Activated naive CD4-positive, alpha-beta T cell treated with anti-CD3 and anti-CD28 coated beads, Interleukin-2, amount 50 U/mL, for 72 hours (primary cell): ENCODE measurements around the gene KCNQ4. TPM values are rescaled to one million over a fixed set of nuclear protein-coding genes. Genes with fewer than 3 reads are reported as not detected.

Source experiments
- ATAC-seq, 2 donors: fragments of 150-1000 bp; cut with Tn5 transposase; 2 replicates each; pipeline ENCODE4 v1.10.0; 2021; ENCODE audit warnings: mild to moderate bottlenecking in 2 of 2, moderate library complexity in 2 of 2
- DNase-seq, 2 donors: peaks; one replicate each; pipeline ENCODE4 v3.0.0; 2021 to 2022; ENCODE audit warnings: low spot score in 2 of 2
- H3K27ac Mint-ChIP-seq, 2 donors: one replicate each; pipeline ENCODE4 v1.8.0; 2022; ENCODE audit warnings: mild to moderate bottlenecking in 2 of 2, mixed read lengths in 2 of 2
- H3K36me3 Mint-ChIP-seq, 2 donors: one replicate each; pipeline ENCODE4 v1.8.0; 2022; ENCODE audit warnings: mixed read lengths in 2 of 2
- H3K9me3 Mint-ChIP-seq, 2 donors: one replicate each; pipeline ENCODE4 v1.8.0; 2022; ENCODE audit warnings: mixed read lengths in 2 of 2
- total RNA-seq, 2 donors: library from RNA; stranded (reverse); gene quantifications; one replicate each; pipeline ENCODE4 v1.2.3, GENCODE V29; 2022

KCNQ4 gene
- total RNA-seq, 2 donors from 2014 or later, result 0.73 to 1.5 TPM

DNA sequence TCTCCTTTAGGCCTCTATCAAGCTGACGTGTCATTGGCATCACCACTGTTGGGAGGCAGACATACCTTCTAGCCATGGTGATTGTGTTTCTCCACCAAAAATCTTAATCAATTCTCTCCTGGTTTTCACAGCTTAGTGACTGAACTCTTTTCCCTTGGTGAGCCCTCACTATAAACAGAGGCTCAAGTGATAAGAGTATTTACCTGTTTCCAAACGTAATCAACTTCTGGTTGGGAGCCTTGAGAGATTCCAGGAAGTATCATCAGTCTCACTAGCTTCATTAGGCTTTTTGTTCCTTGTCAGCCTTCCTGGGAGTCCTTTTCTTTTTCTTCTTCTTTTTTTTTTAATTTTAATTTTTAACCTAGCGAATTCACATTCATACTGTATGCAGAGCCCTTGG lies 33.8 kb upstream of the KCNQ4 start:
- ATAC-seq (no peak), DNase-seq (no peak)
- Mint-ChIP-seq H3K36me3 (peaks cover 6 to 45% of the 10 kb centered on the region in 2 donors), H3K27ac (peak overlapping the region in 1 of 2 donors; percentile 23), H3K9me3 (no peaks in the 10 kb centered on the region)

DNA sequence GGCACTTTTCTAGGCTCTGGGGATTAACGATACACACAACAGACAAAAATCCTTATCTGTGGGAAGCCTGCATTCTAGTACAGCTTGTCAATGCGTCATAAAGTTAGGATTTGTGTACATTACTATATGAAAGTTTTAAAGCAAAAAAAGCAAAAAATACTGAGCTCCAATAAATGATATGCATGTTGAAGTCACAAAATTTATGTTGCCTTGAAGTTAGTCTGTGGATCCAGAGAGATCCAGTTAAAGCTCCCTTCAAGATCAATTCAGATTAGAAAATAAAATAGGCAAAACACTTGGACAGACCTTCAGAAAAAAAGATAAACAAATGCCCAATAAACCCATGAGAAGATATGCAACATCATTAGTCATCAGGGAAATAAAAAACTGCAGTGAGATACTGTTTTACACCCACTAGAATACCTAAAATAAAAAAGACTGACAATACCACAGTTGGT lies 33.1 kb upstream of the KCNQ4 start:
- DNase-seq (no peak), ATAC-seq (no peak)
- H3K27ac Mint-ChIP-seq, result no peak overlapping the region
- no peaks in the 10 kb centered on the region for H3K9me3 Mint-ChIP-seq
- H3K36me3 Mint-ChIP-seq, result peaks cover 9 to 41% of the 10 kb centered on the region in 2 donors

DNA sequence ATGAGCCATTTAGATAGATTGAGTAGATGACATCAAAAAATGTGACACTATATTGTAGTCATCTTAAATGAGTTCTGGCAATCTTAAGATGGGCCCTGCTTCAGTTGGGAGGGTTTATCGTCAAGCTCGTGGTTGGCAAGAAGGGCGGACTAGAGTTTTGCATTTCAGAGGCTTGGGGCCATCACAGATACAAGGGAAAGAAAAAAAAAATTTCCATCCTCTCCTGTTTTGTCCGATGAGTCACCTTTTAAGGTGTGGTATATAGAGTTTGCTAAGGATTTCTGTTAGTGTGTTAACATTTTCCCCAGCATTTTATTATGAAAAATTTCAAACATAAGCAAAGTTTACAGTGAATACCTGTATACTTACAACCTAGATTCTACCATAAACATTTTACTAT lies 31.8 kb upstream of the KCNQ4 start:
- DNase-seq (no peak), ATAC-seq (peak in 1 of 2 donors; percentile 41)
- Mint-ChIP-seq H3K27ac (no peak overlapping the region), H3K36me3 (peaks cover 9 to 34% of the 10 kb centered on the region in 2 donors), H3K9me3 (no peaks in the 10 kb centered on the region)

DNA sequence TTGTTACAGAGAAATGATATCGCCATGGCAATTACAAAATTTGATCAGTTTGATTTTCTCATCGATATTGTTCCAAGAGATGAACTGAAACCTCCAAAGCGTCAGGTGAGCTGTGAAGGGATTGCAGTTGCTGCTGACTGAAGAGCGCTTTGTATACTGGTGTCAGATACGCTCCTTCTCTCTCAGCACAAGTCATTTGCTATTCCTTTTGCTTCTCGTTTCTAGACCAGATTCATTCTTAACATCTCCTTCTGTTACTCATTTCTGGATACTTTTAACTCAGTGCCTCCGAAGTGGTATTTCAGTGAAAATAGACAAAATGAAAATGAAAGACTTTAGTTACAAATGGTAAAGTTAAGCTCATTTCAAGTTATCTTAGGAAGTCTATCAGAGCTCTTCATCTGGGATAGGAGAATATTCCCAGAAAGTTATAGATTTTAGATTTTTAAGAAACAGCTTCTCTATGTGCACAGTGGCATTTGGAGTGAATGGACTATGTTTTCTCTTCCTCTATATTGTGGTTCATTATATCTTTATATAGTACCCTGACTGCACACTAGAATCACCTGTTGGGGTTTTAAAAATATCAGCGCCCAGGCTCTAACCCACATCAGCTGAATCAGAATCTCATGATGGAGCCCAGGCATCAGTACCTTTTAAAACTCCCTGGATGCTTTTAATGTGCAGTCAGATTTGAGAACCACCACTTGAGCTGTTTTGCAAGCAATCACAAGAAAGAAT lies 30.3 kb upstream of the KCNQ4 start:
- DNase-seq, result no peak
- Mint-ChIP-seq H3K27ac (peak overlapping the region; percentile 70 to 84), H3K9me3 (no peaks in the 10 kb centered on the region), H3K36me3 (peaks cover 9 to 25% of the 10 kb centered on the region in 2 donors)
- peak; percentile 68 to 97 for ATAC-seq

DNA sequence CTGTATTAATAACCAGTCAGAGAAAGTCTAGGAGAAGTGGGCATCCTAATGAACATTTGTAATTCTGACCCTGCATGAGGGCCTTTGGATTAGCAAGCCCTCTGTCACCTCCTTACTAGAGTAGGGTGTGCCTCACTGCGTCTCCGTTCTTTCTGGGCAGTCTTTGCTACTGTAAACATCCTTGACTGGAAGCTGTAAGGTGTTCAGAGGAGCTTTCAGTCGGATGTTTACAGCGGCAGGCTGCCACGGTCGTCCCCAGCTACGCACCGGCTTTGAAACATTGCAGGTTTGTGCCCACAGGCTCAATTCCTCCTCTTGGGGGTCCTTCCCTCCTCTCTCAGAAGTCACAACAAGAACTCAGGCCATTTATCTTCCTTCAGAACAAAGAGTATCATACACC lies 29.4 kb upstream of the KCNQ4 start:
- Mint-ChIP-seq H3K9me3 (no peaks in the 10 kb centered on the region), H3K27ac (no peak overlapping the region), H3K36me3 (peaks cover 14 to 21% of the 10 kb centered on the region in 2 donors)
- DNase-seq, result no peak
- no peak for ATAC-seq

DNA sequence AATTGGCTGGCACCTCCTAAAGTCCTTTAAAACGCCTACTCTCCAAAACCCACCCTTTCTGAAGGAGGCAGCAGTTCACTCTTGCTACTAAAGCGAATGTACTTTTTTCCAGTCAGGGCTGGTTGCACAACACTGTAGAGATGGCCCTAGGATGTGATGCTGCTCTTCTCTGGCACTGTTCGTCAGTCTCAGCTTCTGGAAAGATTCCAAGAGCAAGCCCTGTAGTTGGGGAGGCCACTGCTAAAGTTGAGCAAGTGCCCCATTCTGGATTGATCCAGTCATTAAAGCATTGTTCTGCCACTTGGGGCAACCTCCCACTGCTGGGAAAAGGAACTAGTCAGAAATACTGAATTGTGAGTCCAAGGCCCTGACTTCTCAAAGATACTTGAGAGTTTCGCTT lies 28.5 kb upstream of the KCNQ4 start:
- ATAC-seq (no peak), DNase-seq (no peak)
- H3K27ac Mint-ChIP-seq, result peak overlapping the region in 1 of 2 donors; percentile 31
- H3K9me3 Mint-ChIP-seq, result no peaks in the 10 kb centered on the region
- H3K36me3 Mint-ChIP-seq, result peaks cover 20% of the 10 kb centered on the region in 2 donors

DNA sequence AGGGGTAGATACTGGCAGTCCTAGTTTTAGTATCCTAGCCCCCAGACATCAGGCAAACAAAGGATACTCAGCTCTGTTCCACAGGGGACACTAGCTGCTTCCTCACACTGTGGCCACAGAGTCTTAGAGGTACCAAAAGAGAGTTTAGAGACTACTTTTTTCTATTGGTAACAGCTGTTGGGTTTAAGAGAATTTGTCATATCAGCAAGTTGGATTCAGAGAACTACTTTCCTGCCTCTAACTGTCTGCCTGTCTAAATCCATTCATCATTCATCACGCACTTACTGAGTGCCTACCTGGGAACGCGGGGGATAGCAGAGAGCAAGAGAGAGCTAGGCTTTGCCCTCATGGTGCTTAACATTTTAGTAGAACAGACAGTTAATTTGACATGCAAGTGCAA lies 27.1 kb upstream of the KCNQ4 start:
- H3K27ac Mint-ChIP-seq, result peak overlapping the region in 1 of 2 donors; percentile 53
- ATAC-seq, result no peak
- DNase-seq, result no peak
- peaks cover 8 to 20% of the 10 kb centered on the region in 2 donors for H3K36me3 Mint-ChIP-seq
- no peaks in the 10 kb centered on the region for H3K9me3 Mint-ChIP-seq

DNA sequence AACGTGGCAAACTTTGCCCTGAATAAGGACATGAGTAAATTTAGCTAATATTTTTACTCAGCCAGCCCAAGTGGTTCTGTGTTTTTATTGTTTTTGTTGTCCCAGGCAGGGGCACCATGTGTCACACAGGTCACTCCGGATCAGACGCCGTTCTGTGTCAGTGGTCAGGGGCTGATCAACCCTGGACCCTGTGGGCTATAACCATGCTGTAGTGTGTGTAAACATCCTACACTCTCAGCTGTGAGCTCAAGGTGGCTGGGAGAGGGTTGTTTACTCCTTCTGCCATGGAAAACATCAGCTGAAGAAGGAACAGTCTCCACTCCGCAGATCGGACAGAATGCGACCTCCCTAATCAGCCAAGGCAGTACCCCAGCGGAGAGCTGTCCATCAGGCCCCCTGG lies 26.5 kb upstream of the KCNQ4 start:
- peak overlapping the region in 1 of 2 donors; percentile 53 for H3K27ac Mint-ChIP-seq
- DNase-seq (no peak), ATAC-seq (no peak)
- no peaks in the 10 kb centered on the region for H3K9me3 Mint-ChIP-seq
- peaks cover 8 to 20% of the 10 kb centered on the region in 2 donors for H3K36me3 Mint-ChIP-seq

DNA sequence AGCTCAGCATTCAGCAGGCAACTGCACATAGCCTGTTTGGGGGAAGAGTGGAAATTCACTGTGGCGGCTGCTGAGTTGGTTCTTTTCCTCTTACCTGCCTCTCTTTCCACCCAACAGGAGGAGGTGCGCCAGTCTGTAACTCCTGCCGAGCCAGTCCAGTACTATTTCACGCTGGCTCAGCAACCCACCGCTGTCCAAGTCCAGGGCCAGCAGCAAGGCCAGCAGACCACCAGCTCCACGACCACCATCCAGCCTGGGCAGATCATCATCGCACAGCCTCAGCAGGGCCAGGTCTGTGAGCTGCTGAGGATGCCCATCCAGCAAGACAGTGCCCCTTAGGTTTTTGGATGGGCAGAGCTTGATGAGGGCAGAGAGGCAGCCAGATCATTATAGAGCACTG lies 25.6 kb upstream of the KCNQ4 start:
- peak overlapping the region in 1 of 2 donors; percentile 50 for H3K27ac Mint-ChIP-seq
- DNase-seq (no peak), ATAC-seq (no peak)
- H3K36me3 Mint-ChIP-seq, result peaks cover 13 to 20% of the 10 kb centered on the region in 2 donors
- no peaks in the 10 kb centered on the region for H3K9me3 Mint-ChIP-seq

DNA sequence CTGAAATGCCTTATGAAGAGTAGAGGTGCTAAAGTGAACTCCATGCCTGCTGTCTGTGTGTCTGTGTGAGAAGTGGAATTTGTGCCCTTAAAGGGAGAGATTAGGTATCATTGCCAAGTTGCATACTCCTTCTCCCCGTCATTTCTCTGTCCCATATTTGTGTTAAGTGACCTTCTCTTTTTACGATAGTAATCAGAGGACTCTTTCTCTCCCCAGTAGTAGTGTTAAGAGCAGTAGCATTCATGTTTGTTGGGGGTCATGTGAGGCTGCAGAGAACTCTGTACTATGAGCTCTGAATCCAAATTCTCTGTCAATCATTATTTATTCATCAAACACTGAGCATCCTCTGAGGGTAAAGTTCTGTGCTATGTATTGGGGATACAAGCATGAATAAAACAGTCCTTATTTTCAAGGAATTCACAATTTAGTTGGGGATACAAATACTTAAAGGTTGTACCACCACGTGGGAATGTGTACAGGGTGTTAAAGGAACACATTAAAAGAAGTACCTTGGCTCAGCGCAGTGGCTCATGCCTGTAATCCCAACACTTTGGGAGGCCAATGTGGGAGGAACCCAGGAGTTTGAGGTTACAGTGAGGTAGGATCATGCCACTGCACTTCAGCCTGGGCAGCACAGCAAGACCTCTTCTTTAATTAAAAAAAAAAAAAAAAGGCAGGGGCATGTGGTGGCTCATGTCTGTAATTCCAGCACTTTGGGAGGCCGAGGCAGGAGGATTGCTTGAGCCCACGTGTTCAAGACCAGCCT lies 24.8 kb upstream of the KCNQ4 start:
- peaks cover 13 to 20% of the 10 kb centered on the region in 2 donors for H3K36me3 Mint-ChIP-seq

DNA sequence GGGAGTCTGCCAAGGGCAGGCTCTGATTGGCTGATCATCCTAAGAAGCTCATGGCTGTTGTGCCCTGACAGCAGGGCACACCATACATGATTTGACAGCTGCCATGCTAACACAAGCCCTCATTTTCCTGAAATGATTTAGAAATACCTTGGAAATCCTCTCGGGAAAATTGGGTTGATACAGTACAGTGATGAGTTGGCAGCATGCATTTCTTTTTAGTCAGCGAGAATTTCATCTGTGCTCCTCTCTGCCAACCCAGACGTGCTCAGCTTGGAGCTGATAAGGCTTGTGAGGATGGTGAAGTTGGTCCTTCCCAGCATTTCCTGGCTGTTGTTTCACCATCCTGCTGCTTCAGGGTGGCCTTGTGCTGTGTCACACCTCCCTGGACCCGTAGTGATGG lies 22.6 kb upstream of the KCNQ4 start:
- ATAC-seq (no peak), DNase-seq (no peak)
- no peak overlapping the region for H3K27ac Mint-ChIP-seq
- peaks cover 14 to 16% of the 10 kb centered on the region in 2 donors for H3K36me3 Mint-ChIP-seq
- no peaks in the 10 kb centered on the region for H3K9me3 Mint-ChIP-seq

More for the DNA sequence above, 24.8 kb upstream of the KCNQ4 start:
- DNase-seq (no peak), ATAC-seq (no peak)
- no peaks in the 10 kb centered on the region for H3K9me3 Mint-ChIP-seq
- peak overlapping the region in 1 of 2 donors; percentile 58 for H3K27ac Mint-ChIP-seq

DNA sequence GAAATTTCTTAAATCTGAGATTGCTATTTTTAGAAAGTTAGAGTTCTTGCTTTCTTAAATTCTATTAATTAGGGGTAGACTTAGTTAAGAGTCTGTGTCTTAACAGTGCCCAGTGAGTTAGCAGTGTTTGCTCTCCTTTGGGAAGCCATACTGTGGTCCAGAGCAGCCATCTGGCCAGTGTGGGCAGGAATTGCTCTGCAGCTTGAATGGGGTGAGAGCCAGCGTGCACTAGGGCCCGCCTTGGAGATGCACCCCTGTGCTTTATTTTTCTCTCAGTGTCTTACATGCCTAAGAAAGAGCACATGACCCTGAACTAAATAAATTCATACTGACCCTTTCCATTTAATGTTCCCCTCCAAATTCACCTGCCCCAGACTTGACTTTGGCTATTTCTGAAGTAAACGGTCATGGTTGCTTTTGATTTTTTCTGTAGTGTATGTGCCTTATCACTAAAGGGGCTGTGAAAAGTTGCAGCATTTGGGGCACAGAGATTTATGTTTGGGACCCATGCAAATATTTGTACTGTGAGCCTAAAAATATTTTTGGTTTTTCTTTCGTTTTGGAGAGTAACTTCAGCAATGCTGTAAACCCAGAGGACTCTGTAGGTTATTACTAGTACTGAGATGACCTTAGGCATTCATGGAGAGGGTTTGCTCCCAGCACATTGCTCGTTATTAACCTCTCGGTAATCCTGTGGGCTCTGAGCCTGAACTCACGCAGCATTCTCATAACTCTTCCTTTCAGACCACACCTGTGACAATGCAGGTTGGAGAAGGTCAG lies 21.3 kb upstream of the KCNQ4 start:
- H3K36me3 Mint-ChIP-seq, result peaks cover 19 to 25% of the 10 kb centered on the region in 2 donors
- H3K9me3 Mint-ChIP-seq, result no peaks in the 10 kb centered on the region
- no peak overlapping the region for H3K27ac Mint-ChIP-seq
- ATAC-seq (no peak), DNase-seq (no peak)

DNA sequence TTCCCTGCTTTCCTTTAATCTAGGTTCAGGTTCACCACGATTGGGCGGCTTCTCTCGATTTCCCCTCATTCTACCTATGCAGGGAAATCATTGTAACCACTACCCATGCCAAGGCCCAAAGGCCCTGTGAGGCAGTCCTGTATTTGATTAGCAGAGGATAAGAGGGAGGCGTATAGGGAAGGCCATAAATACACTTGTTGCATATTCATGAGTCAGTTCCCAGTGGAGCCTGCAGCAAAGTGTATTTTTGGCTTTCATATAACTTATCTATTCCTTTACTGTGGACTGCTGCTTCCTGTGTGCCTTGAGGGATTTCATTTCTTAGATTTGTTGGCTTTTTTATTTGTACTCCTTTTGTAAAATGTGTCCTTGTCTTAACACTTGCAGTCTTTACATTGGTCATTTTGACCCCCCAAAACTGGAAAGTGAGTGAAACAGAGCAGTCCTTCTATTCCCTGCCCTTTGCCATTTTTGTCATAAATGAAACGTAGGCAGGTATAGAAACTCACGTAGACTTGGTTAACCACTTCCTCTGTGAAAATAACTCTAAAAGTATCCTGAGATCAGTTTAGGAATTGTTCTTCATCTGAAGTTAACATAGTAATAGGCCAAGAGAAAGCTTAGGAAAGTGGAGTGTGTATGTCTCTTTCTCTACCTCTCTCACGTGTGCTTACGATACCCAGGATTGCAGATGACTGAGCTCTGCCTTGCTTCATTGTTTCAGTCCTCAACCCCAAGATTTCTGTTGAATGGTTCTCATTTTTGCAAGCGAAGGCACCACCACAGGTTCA lies 19.6 kb upstream of the KCNQ4 start:
- Mint-ChIP-seq H3K36me3 (peaks cover 20 to 25% of the 10 kb centered on the region in 2 donors), H3K27ac (peak overlapping the region; percentile 83 to 92), H3K9me3 (no peaks in the 10 kb centered on the region)
- ATAC-seq (peak; percentile 88 to 89), DNase-seq (no peak)

DNA sequence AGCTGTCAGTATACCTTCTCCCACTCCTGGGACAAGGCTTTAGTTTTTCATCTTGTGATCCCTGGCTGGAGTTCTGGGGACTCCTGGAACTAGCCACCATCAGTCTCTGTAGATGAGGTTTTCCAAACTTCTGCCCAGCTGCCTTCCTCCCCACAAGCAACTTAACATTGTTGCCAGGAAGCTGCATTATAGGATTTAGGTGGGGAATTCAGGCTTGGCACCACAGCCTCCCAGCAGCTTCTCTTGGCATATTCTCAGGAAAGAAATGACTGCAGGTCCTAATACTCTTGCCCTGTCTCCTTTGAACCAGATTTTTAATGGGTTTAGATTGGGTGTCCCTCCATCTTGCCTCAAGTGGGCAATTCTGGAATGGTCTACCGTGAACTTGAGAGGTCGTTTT lies 18.6 kb upstream of the KCNQ4 start:
- ATAC-seq, result no peak
- H3K27ac Mint-ChIP-seq, result peak overlapping the region; percentile 22 to 83
- H3K36me3 Mint-ChIP-seq, result peaks cover 14 to 25% of the 10 kb centered on the region in 2 donors
- H3K9me3 Mint-ChIP-seq, result no peaks in the 10 kb centered on the region
- DNase-seq, result no peak

DNA sequence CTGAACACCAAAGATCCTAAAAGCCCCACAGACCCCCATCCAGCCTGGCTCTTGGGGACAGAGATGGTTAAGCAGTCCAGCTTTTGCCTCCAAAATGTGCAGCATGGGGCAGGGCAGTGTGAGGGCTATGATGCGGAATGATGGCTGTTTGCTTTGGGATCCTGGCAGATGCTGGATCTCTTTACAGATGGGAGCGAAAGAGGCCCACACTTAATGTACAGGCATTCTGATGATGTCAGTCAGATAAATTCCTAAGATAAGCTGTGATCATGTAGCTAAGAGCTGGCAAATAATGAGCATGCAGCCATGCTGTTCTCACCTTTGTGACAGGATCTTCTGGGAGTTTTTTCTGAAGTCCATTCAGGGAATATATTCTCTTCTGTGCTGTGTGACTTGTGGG lies 17.6 kb upstream of the KCNQ4 start:
- peak overlapping the region; percentile 39 to 50 for H3K27ac Mint-ChIP-seq
- H3K36me3 Mint-ChIP-seq, result peaks cover 14 to 25% of the 10 kb centered on the region in 2 donors
- no peak for ATAC-seq
- H3K9me3 Mint-ChIP-seq, result no peaks in the 10 kb centered on the region
- no peak for DNase-seq

DNA sequence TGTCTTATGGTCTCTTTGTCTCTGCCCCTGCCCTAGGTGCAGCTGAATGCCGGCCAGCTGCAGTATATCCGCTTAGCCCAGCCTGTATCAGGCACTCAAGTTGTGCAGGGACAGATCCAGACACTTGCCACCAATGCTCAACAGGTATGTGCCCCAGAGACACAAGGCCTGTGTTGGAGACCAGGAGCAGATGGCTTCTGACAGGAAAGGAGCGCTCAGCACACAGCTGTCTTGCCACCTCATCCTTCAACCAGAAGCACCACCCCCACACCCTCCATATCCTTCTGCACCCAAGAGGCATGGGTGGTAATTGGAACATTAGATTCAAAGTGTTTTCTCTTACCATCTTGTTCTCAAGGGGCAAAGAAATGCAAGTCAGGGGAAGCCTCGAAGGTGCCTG lies 17.0 kb upstream of the KCNQ4 start:
- ATAC-seq (no peak), DNase-seq (no peak)
- peak overlapping the region; percentile 16 to 50 for H3K27ac Mint-ChIP-seq
- H3K36me3 Mint-ChIP-seq, result peaks cover 14 to 25% of the 10 kb centered on the region in 2 donors
- H3K9me3 Mint-ChIP-seq, result no peaks in the 10 kb centered on the region
